ENCODE results near the gene DTX3. TPM values are rescaled to one million over a fixed set of nuclear protein-coding genes. Genes with fewer than 3 reads are reported as not detected.

DTX3 gene
- polyA plus RNA-seq, 1 donor from 2014 or later, result 141 TPM

DNA sequence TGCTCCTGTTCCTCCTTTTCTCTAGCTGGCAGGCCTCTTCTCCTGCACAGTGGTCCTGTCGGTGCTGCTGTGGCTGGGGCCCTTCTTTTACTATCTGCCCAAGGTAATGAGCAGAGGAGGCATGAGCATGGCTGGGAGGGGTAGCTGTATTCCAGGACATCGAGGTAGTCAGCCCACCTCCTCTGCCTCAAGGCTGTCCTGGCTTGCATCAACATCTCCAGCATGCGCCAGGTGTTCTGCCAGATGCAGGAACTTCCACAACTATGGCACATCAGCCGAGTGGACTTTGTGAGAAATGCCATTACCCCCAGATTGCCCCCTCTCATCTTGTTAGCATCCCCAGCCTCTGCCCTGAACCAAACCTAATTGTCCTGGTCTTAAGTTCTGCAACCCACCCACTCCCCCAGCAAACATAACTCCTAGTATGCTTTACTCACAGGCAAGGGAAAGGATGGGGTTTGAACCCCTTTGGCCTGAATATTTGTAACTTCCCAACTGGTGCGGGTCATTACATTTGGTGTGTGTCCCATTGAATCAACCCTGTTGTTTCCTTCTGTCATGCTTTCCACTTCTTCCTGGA, 19.3 kb downstream of the DTX3 start:
- no peaks in the 10 kb centered on the region for H4K20me1 ChIP-seq (ENCODE audit: insufficient read depth)
- no peaks in the 10 kb centered on the region for H3K9me3 ChIP-seq (ENCODE audit: low read length)
- peaks cover 83% of the 10 kb centered on the region for H3K27me3 ChIP-seq (ENCODE audit: insufficient read depth, low read depth, low read length)
- H2AFZ ChIP-seq (ENCODE audit: low read depth, low read length), result no peak overlapping the region
- H3K27ac ChIP-seq (ENCODE audit: low read length), result no peak overlapping the region
- no peak overlapping the region for H3K4me2 ChIP-seq (ENCODE audit: low read length)
- peaks cover 7% of the 10 kb centered on the region for H3K36me3 ChIP-seq (ENCODE audit: insufficient read depth, low read length)
- no peaks in the 10 kb centered on the region for H3K9me2 ChIP-seq (ENCODE audit: insufficient read depth, low read length)
- TF ChIP-seq, protein P1, sequence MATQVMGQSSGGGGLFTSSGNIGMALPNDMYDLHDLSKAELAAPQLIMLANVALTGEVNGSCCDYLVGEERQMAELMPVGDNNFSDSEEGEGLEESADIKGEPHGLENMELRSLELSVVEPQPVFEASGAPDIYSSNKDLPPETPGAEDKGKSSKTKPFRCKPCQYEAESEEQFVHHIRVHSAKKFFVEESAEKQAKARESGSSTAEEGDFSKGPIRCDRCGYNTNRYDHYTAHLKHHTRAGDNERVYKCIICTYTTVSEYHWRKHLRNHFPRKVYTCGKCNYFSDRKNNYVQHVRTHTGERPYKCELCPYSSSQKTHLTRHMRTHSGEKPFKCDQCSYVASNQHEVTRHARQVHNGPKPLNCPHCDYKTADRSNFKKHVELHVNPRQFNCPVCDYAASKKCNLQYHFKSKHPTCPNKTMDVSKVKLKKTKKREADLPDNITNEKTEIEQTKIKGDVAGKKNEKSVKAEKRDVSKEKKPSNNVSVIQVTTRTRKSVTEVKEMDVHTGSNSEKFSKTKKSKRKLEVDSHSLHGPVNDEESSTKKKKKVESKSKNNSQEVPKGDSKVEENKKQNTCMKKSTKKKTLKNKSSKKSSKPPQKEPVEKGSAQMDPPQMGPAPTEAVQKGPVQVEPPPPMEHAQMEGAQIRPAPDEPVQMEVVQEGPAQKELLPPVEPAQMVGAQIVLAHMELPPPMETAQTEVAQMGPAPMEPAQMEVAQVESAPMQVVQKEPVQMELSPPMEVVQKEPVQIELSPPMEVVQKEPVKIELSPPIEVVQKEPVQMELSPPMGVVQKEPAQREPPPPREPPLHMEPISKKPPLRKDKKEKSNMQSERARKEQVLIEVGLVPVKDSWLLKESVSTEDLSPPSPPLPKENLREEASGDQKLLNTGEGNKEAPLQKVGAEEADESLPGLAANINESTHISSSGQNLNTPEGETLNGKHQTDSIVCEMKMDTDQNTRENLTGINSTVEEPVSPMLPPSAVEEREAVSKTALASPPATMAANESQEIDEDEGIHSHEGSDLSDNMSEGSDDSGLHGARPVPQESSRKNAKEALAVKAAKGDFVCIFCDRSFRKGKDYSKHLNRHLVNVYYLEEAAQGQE (IDR thresholded peaks at IDR 0.05; ENCODE audit: borderline replicate concordance), result no peak
- no peak for TF ChIP-seq SMC3 (conservative IDR thresholded peaks at IDR 0.05; ENCODE audit: poor library complexity)
- TF ChIP-seq EZH2 (IDR thresholded peaks at IDR 0.05; ENCODE audit: borderline replicate concordance, insufficient read depth, low read length, poor library complexity, severe bottlenecking), result no peak
- TF ChIP-seq RAD21 (conservative IDR thresholded peaks at IDR 0.05), result no peak
- no peak for TF ChIP-seq MXI1 (conservative IDR thresholded peaks at IDR 0.05; ENCODE audit: poor library complexity, severe bottlenecking)
- no peak overlapping the region for H3K9ac ChIP-seq (ENCODE audit: low read length)
- H3K4me3 ChIP-seq (ENCODE audit: low read length), result no peak overlapping the region
- no peaks in the 10 kb centered on the region for H3F3A ChIP-seq (ENCODE audit: insufficient read depth, low read length, poor library complexity, severe bottlenecking)
- H3K79me2 ChIP-seq (replicated peaks; ENCODE audit: insufficient read depth, low read length), result no peaks in the 10 kb centered on the region

DNA sequence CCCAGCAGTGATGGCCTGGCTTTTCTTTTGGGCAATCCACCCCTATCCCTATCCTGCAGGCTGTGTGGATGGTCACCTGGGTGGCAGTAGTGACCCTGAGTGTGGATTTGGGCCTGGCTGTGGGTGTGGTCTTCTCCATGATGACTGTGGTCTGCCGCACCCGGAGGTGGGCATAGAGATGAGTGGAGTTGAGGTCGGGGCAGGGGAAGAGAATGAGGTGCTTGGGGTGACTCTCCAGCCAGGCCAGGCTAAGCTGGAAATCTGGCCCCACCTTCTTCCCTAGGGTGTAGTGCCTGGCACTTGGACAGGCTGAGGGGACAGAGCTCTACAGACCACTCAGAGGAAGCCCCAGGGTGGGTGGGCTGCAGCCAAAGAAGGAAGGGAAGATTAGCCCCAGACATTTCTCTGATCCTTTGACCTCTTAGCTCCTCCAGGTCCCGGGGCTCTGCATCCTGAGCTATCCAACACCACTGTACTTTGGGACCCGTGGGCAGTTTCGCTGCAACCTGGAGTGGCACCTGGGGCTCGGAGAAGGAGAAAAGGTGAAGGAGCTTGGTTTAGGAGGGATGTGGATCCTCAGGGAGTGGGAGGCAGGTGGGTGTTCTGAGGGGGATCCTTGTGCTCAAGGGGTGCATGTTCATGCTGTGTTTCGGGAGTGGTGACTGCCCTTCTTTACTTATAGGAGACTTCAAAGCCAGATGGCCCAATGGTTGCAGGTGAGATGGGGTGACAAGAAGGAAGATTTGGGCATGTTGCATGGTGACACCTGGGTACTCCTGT, 20.0 kb downstream of the DTX3 start:
- Histone ChIP-seq H3K27ac (ENCODE audit: low read length) (no peak overlapping the region), H3K36me3 (ENCODE audit: insufficient read depth, low read length) (peaks cover 14% of the 10 kb centered on the region), H2AFZ (ENCODE audit: low read depth, low read length) (no peak overlapping the region), H4K20me1 (ENCODE audit: insufficient read depth) (no peaks in the 10 kb centered on the region), H3K9ac (ENCODE audit: low read length) (no peak overlapping the region), H3K79me2 (replicated peaks; ENCODE audit: insufficient read depth, low read length) (no peaks in the 10 kb centered on the region), H3K27me3 (ENCODE audit: insufficient read depth, low read depth, low read length) (peaks cover 83% of the 10 kb centered on the region), H3K4me3 (ENCODE audit: low read length) (no peak overlapping the region), H3F3A (ENCODE audit: insufficient read depth, low read length, poor library complexity, severe bottlenecking) (no peaks in the 10 kb centered on the region), H3K4me2 (ENCODE audit: low read length) (no peak overlapping the region), H3K9me3 (ENCODE audit: low read length) (no peaks in the 10 kb centered on the region), H3K9me2 (ENCODE audit: insufficient read depth, low read length) (no peaks in the 10 kb centered on the region)
- TF ChIP-seq POLR2AphosphoS5 (IDR thresholded peaks at IDR 0.05) (no peak), TAF1 (IDR thresholded peaks at IDR 0.05; ENCODE audit: low read depth) (no peak), SMC3 (conservative IDR thresholded peaks at IDR 0.05; ENCODE audit: poor library complexity) (no peak), EP300 (conservative IDR thresholded peaks at IDR 0.05; ENCODE audit: poor library complexity, severe bottlenecking) (no peak), MXI1 (conservative IDR thresholded peaks at IDR 0.05; ENCODE audit: poor library complexity, severe bottlenecking) (no peak), EZH2 (IDR thresholded peaks at IDR 0.05; ENCODE audit: borderline replicate concordance, insufficient read depth, low read length, poor library complexity, severe bottlenecking) (no peak), RAD21 (conservative IDR thresholded peaks at IDR 0.05) (no peak)
- TF ChIP-seq, protein P1 (IDR thresholded peaks at IDR 0.05; ENCODE audit: borderline replicate concordance), result no peak
- TF ChIP-seq, protein P2, sequence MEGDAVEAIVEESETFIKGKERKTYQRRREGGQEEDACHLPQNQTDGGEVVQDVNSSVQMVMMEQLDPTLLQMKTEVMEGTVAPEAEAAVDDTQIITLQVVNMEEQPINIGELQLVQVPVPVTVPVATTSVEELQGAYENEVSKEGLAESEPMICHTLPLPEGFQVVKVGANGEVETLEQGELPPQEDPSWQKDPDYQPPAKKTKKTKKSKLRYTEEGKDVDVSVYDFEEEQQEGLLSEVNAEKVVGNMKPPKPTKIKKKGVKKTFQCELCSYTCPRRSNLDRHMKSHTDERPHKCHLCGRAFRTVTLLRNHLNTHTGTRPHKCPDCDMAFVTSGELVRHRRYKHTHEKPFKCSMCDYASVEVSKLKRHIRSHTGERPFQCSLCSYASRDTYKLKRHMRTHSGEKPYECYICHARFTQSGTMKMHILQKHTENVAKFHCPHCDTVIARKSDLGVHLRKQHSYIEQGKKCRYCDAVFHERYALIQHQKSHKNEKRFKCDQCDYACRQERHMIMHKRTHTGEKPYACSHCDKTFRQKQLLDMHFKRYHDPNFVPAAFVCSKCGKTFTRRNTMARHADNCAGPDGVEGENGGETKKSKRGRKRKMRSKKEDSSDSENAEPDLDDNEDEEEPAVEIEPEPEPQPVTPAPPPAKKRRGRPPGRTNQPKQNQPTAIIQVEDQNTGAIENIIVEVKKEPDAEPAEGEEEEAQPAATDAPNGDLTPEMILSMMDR (IDR thresholded peaks at IDR 0.05; ENCODE audit: poor library complexity, severe bottlenecking), result no peak
